GM19452 (cell line): ENCODE results near the gene IL10RB.

Experiments used
- ATAC-seq: cut with Tn5 transposase; IDR thresholded peaks from one replicate; pipeline ENCODE4 v1.9.1; 2021; ENCODE audit not compliant: unreplicated experiment

Gene IL10RB

GRCh38 chr21:33265664-33266049 is 510 bp upstream of the IL10RB start:
- ATAC-seq: peak; percentile 25

DNA sequence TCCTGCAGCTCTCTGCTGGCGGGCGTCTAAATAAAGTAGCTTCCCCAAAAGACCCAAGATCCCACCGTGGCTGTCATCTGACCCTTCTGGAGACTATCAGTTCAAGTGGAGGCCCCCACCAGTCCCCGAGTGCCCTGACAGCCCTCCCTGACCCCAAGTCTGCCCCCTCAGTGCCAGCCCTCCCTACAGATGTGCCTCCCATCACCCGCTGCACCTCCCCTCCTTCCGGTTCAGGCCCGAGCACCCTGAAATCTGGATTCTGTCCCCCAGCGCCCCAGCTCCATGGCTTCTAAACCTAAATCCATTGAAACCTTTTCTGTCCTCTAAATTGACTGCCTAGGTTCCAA is 595 bp downstream of the IL10RB start:
- no peak for ATAC-seq

DNA sequence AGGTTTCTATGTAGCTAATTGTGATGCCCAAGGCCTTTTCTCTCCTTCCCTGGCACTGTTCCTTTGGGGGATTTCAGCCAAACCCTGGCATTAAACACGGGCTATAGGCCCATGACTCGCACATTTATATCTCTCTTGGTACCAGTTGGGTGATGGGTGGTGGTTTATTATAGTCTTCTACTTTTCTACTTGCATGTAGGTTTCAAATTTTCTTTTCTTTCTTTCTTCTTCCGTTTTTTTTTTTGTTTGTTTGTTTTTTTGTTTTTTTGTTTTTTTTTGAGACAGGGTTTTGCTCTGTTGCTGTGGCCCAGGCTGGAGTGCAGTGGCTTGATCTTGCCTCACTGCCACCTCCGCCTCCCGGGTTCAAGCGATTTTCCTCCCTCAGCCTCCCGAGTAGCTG is 1.1 kb downstream of the IL10RB start:
- ATAC-seq: no peak

- no peak for ATAC-seq
Measured at GRCh38 chr21:33268393-33268736, 2.2 kb downstream of the IL10RB start.

GRCh38 chr21:33268737-33269441 is 2.7 kb downstream of the IL10RB start:
- ATAC-seq: peak; percentile 64

GRCh38 chr21:33270986-33271385 is 4.8 kb downstream of the IL10RB start:
- no peak for ATAC-seq

DNA sequence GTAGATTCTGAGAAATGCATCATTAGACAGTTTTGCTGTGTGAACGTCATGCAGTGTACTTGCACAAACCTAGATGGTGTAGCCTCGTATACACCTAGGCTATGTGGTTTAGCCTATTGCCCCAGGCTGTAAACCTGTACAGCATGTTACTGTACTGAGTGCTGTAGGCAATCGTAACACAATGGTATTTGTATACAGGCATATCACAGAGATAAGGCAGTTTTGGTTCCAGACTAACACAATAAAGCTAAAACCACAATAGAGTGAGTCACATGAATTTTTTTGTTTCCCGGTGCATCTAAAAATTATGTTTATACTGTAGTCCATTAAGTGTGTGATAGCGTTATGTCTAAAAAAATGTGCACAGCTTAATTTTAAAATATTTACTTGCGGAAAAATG is 6.9 kb downstream of the IL10RB start:
- ATAC-seq: no peak

DNA sequence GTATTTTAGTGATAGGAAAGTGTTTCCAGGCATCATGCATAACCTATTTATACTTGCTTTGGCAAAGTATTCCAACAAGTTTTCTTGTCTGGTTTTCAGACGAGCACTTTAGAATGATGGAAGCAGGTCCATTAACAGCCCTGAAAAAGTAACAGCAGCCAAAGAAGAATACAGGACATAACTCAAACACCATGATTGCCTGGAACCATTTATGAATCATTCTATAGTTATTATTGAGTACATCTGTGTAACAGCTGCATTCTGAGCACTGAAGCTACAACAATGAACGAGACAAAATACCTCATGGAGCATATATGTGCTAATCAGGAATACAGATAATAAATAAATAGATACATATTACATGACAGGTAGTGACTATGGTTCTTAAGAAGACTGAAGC is 12.6 kb downstream of the IL10RB start:
- ATAC-seq: no peak

DNA sequence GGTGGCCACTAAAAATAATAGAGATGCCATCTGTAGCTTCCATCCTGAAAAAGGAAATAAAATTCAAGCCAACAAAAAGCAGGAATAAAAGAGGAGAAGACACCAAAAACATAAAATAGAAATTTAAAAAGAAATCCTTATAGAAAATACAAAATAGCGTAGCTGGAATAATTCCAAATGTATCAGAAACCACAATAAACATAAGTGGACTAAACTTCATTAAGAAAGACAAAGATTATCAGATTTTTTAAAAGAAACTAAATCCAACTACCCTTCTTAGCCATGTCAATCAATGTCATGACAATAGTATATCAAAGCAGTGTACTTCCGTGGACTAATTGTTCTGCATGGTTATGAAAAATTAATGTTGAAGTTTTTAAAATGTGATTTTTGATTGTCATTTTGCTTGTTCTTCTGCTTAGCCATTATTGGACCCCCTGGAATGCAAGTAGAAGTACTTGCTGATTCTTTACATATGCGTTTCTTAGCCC is 13.2 kb downstream of the IL10RB start:
- no peak for ATAC-seq

- no peak for ATAC-seq
Measured at GRCh38 chr21:33281096-33281652, 15.0 kb downstream of the IL10RB start.

- ATAC-seq: no peak
Measured at GRCh38 chr21:33283203-33283602, 17.0 kb downstream of the IL10RB start.

GRCh38 chr21:33286076-33286475 is 19.9 kb downstream of the IL10RB start:
- no peak for ATAC-seq

DNA sequence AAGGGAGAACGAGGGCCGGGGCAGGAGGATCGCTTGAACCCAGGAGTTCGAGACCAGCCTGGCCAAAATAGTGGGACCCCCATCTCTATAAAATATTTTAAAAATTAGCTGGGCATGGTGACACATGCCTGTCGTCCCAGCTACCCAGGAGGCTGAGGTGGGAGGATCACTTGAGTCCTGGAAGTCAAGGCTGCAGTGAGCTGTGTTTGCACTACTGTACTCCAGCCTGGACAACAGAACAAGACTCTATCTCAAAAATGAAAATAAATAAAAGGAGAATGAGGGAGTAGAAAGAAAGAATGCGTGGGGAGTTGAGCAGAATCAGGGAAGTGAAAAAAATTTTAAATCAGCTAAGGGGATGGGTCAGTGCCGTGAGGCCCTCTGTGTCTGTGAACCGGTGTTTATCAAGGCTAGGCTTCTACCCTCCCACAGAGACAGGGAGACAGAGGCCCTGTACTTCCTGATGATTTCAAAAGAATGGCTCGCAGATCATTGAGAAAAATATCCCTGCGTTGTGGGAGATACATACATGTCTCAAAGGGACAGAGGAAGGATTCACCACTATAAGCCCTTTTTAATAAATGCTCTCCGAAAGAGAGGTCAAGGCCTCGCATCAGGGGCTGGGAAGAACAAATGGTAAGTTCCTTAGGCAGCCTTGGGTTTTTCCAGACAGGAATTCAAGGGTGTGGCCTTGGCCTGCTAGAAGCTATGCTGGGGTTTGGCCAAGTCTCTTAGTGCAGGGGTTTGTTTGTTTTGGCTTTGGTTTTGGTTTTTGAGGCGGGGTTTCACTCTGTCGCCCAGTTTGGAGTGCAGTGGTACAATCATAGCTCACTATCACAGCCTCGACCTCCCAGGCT is 20.7 kb downstream of the IL10RB start:
- no peak for ATAC-seq

GRCh38 chr21:33289199-33289819 is 23.1 kb downstream of the IL10RB start:
- ATAC-seq: no peak

DNA sequence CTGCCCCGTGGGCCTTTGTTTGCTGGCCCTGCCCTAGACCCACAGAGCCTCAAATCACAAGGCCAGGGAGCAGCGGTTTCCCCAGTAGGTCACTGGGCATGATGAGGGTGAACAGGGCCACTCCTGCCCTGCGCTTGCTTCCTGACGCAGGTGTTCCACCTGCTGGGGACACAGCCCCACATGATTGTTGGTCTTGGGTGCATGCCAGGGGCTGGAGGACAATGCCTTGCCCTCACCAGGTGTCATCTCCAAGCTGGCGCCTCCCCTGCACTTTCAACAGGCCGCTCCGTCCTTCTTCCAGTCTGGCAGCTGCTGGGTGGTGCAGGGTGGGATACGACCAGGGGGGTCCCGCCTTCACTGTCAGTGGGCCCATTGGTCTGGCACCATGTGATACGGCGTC is 24.3 kb downstream of the IL10RB start:
- no peak for ATAC-seq

GRCh38 chr21:33291686-33292085 is 25.5 kb downstream of the IL10RB start:
- ATAC-seq: no peak

DNA sequence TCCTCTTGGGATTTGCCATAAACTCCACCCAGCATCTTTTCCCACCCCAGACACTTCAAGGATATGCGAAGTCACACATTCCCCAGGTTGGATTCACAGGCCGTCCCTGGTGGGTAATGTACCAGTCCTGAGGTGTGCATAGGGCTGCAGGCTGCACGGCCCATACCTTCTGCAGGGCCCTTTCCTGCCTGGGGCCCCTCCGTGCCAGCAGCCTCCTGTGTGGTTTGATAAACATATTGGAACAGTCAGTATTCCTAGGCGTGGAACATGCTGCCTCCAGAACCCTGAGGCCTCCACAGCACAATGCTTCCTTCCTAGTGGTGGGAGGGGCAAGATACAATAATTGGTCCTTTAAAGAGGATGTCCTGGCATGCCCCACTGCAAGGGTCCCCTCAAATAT is 26.6 kb downstream of the IL10RB start:
- no peak for ATAC-seq

GRCh38 chr21:33293136-33293535 is 27.0 kb downstream of the IL10RB start:
- ATAC-seq: no peak

DNA sequence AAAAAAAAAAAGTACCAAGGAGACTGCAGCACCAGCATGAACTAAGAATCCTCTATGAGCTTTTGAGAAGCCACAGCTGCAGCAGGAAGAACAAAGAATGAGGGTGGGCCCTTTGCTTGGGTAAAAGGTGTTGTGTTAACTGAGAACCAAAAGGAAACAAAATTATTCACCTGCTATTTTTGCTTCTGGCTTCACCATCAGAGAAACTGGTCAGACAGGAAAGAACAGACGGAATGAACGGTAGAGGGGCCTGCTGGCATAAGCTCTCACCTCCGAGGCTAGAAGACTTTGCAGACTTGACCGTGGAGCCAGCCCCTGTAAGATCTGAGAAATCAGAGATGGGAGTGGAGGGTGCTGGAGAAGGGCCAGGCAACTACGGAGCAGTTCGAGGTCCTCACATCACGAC is 27.6 kb downstream of the IL10RB start:
- ATAC-seq: no peak

- no peak for ATAC-seq
Measured at GRCh38 chr21:33296156-33296555, 30.0 kb downstream of the IL10RB start.

DNA sequence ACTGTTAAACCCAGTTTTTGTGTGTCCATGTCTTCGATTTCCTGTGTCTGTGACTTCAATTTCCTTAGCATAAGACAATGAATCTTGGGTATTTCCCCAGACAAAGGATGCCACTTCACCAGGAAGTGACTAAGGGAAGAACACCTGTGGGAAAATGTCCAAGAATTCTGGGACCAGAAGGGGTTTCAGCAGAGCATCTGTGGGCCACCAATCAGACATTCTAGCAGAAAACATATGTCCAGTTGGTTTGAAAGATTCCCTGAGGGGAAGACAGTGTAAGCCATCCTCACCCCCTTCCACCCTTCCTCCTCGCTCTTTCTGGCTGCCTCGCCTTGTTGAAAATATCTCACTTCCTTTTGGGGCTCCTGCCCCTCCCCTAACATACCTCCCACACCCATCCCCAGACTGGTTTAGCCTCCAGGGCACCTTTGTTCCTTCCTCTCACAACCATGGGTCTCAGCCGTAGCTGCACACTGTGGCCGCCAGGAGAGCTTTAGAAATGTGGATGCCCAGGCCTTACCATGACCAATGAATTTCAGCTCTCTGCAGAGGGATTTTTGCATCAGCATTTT is 33.1 kb downstream of the IL10RB start:
- peak; percentile 63 for ATAC-seq
